ENCODE data around the gene SPATA33.
A peak's percentile ranks its signal among the peaks of the same experiment; 100 is the strongest.
"Not testable (repeated sequence)": the region's sequence is repeated elsewhere in the genome, so short reads cannot be mapped to it uniquely, and the experiment has no call there.

Gene SPATA33

DNA sequence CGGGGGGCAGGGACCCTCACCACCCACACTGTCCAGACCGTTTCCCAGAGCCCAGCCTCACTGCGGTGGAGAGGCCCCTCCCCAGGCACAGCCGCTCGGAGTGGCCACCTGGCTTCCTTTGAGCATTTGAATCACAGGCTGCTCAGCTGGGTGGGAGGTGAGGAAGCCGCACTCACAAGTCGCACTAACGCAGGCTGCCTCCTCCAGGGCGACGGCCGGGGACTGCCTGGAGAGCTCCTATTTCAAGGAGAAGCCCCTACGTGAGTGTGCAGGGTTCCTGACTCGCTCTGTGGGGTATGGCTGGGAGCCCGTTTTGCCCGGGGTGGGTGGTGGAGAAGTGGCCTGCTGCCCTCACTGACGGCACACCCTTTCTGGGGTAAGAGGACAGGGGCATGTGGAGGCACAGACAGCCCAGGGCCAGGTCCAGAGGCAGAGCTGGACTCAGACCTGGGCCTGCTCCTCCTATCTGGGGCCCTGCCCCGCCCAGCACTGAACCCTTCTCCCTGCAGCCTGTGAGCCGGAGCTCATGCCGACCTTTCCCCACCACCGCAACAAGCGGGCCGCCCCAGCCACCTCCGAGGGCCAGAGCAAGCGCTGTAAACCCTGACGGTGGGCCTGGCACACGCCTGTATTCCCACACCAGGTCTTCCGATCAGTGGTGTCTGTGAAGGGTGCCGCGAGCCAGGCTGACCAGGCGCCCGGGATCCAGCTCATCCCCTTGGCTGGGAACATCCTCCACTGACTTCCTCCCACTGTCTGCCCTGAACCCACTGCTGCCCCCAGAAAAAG is 37.6 kb downstream of the SPATA33 start:
- DNase-seq: no peak

DNA sequence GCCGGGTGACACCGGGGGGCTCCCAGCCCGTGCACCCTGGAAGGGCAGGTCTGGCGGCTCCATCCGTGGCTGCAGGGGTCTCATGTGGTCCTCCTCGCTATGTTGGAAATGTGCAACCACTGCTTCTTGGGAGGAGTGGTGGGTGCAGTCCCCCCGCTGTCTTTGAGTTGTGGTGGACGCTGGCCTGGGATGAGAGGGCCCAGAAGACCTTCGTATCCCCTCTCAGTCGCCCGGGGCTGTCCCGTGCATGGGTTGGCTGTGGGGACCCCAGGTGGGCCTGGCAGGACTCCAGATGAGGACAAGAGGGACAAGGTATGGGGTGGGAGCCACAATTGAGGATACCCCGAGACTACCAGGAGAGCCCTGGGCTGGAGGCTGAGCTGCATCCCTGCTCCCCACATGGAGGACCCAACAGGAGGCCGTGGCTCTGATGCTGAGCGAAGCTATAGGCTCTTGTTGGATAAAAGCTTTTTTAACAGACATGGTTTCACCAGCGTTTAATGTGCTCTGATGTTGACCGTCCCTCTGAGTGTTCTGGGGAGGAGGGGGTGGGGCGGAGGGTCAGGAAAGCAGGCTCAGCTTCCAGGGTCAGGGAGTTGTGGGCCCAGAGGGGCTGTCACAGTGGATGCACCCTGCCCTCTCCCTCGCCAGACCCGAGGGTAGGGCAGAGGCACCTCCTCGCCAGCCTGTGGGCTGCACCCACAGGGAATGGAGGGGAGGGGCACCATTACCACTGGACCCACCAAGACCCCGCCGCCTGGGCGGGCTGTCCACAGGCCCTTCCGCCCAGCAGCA is 38.4 kb downstream of the SPATA33 start:
- DNase-seq: no peak

DNA sequence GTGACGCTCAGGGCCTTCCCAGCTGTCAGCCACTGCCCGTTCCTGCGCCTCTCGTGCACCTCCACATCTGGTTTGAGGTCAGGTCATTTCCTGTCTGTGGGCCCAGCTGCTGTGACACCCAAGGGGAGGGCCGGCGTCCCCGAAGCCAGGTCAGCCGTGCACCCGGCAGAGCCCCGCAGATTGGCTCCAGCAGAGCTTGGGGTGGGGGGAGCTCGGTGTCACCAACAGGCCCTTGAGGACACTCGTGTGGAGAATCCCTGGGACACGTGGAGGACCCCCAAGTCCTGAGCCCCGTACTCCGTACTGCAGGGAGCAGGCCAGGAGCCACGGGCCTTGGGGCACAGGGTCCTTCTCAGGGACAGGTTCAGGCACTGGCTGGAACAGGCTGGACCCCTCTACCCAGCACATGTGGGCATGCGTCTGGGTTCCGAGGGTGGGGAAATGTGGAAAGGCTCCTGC is 39.1 kb downstream of the SPATA33 start:
- peak; percentile 30 for DNase-seq

DNA sequence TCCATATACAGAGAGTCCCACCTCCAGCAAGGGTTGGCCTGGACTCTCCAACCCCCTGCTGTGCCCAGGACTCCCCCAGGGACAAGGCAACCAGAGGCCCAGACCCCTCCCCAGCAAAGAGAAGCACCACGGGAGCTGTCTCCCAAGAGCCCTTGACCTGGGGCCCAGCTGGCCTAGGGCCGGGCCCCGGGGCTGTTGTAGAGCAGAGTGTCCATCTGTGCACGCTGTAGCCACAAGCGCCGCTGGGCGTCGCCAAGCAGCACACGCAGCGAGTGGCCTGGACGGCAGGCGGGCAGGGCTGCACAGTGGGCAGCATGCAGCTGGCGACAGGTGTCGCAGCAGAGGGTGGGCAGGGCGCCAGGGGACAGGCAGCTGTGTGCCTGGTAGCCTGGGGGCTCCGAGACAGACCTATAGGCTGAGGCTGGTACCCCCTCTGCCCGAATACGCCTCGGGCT is 39.6 kb downstream of the SPATA33 start:
- no peak for DNase-seq

DNA sequence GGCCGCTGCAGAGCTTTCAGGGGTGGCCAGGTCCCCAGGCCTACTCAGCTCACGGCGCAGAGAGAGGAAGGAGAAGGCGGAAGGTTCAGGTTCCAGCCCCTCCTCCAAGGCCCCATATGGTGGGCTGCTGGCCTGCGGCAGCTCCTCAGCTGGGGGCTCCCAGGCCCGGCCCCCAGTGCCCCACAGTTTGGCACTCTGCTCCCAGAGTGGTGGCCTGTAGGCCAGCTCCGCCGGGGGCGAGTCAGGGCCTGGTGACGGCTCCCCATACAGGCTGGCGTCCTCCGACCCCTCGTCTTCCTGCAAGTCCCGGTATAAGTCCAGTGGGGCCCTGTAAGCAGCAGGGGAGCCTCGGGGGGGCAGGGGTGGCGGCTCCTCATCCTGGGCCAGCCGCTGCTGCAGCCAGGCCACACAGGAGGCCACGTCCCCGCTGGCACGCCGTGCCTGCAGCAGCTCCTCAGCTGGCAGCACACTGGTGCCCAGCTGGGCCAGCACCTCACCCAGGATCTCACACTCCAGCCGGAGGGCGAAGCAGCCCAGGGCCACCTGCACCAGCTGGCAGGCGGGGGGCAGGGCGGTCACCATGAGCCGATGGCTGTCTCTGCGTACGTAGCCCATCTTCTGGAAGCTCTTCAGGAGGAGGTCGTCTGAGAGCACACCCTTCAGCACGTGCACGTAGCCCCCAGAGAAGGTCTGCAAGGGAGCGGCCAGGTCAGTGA is 40.1 kb downstream of the SPATA33 start:
- no peak for DNase-seq

DNA sequence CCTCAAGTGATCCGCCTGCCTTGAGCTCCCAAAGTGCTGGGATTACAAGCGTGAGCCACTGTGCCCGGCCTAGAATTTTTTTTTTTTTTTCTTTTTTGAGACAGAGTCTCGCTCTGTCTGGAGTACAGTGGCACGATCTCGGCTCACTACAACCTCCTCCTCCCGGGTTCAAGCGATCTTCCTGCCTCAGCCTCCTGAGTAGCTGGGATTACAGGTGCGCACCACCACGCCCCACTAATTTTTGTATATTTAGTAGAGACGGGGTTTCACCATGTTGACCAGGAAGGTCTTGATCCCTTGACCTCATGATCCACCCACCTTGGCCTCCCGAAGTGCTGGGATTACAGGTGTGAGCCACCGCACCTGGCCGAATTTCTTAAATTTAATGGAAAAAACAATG is 41.1 kb downstream of the SPATA33 start:
- DNase-seq: not testable (repeated sequence)

DNA sequence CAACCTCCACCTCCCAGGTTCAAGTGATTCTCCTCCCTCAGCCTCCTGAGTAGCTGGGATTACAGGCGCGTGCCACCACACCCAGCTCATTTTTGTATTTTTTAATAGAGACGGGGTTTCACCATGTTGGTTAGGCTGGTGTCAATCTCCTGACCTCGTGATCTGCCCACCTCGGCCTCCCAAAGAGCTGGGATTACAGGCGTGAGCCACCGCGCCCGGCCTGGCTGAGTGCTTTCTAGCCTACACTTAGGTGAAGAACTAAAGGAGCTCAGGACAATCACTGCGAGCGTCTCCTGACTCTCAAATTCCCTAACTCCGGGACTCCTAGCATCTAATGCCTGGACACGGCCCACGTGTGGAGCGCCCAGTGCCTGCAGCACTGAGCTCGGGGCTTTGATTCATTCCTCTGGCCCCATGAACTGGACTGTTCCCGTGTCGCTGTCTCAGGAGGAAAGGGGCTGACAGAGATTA is 42.0 kb downstream of the SPATA33 start:
- DNase-seq: not testable (repeated sequence)

DNA sequence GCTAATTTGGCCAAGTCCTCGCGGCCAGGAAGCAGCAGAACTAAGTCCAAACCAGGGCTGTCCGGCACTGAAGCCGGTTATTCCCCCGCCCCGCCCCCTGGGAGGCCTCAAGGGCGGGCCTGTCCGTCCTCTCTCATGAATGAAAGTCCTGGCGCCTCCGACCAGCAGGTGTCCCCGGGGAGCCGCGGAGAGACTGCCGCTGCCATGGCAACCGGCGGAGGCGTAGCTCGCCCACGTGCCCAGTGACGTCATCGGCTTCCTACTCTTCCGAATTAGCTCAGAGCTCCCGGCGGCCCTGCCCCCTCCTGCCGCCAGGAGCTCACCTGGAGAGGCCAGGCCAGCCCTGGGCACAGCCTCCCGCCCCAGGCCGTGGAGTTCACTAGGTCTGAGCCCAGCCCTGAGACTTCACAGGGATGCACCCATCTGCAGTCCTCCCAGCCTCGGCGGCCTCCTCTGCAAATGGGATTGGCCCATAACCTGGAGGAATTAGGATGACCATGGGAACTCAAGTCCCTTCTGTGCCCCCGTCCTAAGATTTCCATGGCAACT is 42.5 kb downstream of the SPATA33 start:
- peak; percentile 95 for DNase-seq

DNA sequence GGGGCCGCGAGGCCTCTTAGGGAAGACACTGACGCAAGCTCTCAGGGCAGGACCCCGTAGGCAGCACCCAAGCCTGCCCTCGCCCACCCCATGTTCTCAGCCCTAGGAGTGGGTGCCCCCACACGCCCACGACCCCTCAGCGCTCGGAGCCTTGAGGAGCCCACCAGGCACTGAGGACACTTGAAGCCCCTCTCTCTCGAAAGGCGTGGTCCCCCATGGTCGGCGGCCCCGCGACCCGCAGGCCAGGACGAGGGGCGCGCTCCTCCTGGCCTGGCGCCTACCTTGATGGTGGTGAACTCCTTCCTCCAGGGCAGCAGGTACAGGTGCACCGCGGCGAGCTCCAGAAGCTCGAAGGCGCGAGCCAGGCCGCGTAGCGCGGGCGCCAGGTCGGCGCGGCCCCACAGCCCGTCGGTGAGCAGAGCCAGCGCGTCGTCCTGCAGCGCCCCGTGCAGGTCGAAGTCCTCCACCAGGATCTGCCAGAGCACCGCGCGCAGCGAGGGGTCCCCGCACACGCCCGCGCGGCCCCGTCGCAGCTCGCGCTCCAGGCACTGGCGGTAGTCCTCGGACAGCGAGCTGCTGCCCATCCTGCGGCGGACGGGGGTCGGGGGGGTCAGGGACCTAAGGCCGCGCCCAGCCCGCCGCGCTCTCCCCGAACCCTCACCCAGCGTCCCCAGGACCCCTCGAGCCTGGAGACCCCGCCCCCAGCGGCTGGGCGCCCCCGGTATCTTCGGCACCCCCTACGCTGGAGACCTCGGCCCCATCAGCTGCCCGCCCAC is 43.2 kb downstream of the SPATA33 start:
- peak; percentile 49 for DNase-seq

DNA sequence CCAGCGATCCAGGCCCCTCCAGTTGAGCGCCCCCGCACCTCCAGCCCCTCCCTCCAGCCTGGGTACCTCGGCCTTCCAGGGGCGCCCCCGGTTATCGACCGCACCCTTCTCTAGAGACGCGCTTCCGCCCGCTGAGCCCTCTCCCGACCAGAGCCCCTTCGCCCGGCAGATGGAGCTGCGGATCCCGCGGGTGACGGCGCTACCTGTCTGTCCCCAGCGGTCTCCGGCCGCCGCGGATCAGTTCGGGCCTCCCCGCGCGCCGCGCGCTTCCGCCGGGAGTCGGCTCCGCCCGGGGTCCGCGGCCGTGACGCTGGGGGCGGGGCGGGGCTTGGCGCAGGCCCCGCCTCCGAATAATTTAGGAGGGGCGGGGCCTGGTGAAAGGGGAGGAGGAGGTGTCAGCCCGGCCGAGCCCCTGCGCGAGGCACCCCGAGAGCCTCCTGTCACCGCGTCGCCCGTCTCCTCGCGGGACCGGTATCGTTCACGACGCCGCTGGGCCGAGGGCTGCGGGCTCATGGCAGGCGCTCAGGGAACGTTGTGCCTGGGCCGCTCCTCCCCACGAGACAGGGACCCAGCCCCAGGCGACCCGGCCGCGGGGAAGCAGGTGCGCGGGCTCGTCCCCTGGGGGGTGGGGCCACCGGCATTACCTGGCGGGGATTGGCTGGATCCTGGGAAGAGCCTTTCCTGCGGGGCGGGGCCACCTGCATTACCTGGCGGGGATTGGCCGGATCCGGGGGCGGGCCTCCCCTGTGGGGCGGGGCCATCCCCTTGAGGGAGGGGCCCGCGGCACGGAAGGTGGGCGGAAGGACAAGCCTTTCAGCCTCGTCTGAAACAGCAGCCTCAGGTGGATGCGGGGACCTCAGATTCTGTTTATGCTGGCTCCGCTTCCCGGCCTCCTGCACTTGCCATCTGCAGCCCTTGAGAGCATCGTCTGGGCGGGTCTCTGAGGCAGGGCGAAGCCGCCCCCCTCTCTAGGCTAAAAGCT is 44.1 kb downstream of the SPATA33 start, which contains the start of gene SPATA2L:
Gene SPATA2L, minus strand, starts transcription at position 281 of the 982 bp plus-strand sequence. CDS start 473 bp downstream, outside the sequence.
- peak; percentile 97 for DNase-seq

DNA sequence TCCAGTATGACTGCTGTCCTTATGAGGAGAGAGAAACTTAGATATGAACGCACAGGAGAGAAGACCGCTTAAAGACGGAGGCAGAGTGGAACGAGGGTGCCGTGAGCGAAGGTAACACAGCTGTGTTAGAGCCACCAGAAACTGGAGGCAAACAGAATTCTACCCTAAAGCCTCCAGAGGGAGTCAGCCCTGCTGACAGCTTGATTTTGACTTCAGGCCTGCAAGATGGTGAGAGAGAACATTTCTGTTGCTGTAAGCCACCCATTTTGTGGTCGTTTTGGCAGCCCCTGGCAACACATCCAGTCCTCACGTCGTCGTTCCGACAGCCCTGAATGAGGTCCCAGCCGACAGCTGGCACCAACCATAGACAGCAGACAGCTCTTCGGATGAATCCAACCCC is 46.6 kb downstream of the SPATA33 start:
- no peak for DNase-seq

DNA sequence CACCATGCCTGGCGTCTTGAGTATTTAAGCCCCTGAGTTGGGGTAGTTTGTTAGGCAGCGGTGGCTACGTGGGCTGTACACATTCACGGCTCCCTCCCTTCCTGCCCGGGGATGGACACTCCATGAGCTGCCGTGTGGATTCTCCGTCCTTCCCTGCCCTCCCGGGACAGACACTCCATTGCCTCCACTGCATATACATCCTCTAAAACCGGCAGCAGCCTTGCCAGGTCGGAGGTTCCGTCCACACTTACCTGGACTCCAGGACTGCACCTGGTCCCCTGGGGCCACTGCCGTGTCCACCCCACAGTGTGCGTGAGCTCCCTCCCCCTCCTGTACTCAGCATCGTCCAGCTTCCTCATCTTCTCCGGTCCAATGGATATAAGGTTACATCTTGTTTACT is 47.4 kb downstream of the SPATA33 start:
- no peak for DNase-seq

DNA sequence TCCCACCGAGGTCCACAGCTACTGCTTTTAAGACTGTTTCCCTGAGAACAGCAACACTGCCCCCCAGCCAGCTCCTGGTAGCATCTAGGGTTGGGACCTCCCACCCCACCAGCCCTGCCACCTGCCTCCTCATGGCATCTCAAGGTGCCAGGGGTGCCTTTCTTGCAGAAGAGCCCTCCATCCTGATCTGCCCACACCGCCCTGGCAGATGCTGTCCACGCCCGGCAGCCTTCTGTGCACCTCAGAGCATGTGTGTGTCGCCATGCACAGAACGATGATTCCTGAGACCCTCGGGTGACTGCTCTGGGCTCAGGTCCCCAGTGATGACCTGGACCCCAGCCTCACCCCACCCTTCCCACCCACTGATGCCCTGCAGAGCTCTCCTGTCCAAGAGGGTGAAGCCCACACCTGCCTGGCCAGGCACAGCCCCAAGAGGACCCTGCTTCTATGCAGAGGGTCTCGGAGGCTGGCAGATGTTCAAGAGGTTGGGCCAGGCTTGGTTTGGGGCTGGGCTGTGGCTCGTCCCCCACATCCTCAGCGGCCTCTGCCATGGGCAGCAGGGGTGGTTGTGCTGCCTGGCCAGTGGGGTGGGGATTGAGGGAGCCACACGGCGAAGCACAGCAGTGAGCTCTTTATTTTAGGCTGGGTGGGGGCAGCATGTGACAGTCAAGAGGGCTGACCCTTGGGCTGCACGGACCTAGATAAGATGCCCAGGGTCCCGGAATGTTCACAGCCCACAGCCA is 49.1 kb downstream of the SPATA33 start:
- DNase-seq: no peak

DNA sequence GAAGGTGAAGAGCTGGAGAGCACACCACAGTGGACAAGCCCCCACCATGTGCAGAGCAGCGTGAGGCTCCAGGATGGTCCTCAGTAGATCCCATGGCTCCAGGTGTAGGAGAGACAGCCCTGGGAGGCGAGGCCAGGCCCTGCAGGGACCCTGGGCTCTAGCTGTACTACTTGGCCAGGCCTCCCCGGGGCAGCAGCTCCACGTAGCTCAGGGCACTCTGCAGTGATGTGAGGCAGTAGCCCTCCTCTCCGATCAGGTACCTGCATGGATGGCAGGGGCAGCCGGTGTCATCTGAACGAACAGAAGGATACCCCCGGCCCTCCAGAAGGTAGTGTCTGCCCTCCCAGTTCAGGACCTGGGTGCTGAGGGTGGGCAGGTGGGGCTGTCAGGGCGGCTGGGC is 50.1 kb downstream of the SPATA33 start:
- DNase-seq: no peak

DNA sequence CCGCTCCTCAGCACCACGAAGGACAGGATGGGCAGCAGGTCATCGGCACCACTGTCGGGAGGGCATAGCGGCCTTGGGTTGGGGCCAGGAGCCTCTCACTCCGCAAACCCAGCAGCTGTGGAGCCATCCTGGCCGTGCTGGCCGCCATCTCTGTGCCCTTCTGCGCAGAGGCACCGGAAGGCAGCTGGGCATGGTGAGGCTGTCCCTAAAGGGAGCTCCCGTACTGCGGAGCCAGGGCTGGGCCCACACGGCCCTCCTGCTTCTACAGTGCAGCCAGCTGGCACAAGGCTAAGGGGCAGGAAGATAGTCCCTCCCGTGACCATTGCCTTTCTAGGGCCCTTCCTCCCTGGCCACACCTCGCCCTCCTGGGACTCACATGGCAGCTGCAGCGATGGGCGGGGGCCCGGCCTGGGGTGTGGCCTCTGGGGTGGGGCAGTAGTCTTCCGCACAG is 50.9 kb downstream of the SPATA33 start:
- no peak for DNase-seq

DNA sequence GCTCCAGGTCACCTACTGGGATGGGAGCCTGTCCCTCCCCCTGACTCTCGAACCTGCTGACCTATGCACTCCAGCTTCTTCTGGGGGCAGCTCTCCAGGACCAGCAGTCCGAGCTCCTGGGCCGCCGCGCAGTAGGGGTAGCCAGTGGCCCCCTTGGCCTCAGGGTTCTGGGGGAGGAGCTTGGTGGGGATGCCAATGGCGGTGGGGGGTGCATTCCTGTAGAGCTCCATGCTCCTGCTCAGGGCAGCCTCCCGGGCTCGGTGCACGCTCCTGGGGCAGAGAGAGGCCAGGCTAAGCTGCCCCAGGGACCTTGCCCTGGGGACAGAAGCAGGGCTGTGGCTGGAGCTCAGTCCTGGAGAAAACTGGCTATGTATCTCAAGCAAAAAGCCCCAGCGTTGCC is 51.5 kb downstream of the SPATA33 start:
- no peak for DNase-seq

DNA sequence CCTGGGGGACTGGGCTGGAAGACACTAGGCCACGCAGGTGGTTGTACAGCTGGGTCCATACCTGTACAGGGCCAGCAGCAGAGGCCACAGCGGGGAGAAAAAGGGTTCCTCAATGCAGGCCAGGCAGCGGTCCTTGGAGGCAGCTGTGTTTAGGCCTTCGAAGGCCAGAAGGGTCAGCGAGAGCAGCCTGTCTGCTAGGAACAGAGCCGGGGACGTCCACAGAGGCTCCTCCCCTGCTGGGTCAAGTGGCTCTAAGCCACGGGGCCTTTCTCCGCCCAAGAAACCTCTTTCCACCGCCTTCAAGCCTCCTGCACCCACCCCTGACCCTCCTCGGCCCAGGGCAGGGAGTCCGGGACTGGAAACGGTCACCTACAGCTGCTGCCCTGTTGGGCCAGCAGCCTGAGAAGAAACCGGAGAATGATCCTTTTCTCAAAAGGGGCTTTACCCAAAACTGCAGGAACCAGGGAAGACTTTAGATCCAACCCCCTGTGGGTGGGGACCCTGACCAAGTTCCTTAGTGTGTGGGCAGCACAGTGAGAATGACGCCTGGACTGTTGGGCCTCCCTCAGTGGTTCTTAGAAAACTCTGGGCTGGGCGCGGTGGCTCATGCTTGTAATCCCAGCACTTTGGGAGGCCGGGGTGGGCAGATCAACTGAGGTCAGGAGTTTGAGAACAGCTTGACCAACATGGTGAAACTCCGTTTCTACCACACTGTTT is 52.2 kb downstream of the SPATA33 start:
- no peak for DNase-seq

DNA sequence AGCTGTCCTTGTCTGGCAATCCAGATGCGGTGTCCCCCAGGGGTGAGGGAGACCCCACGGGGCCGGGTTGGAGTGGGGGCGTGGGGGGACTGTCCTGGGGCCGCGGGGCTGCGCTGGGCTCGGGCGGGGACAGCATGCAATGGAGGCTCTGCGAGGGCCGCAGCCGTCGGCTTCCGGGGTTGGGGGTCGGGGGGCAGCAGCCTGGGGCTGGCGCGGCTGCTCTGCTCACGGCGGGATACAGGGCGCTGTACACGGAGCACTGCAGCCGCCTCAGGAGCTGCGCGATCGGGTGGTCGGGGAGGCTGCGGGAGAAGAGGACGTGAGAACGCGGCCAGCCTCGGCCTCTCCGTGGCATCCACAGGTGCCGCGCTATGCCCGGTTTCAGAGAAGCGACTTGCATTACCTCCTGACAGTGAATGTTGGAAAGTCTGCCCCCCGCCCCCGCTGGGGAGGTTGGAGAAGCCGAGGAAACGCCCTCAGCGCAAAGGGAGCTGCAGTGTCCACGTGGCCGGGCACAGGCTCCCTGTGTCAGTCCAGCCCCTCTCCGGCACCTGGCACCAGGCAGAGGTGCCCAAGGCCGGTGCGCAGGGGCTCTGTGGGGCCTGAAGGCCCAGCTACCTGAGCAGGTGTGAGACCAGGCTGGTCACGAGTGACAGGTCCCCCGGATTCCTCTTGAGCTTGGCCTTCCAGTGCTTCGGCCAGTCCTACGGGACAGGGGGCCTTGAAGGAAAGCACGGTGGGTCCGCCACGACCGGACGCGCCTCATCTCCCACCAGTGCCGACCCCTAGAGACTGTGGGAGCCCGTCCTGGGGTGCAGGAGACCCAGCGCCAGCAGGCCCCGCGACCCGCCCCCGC is 53.3 kb downstream of the SPATA33 start:
- DNase-seq: no peak

Data from CD4-positive, alpha-beta T cell treated with Interleukin-4 for 4 hours (primary cell).